ENCODE data around the gene NFIX. TPM values are rescaled to one million over a fixed set of nuclear protein-coding genes. Genes with fewer than 3 reads are reported as not detected.

NFIX gene
- total RNA-seq, 2 experiments from 2014 or later, result 1.2 to 1.5 TPM

DNA sequence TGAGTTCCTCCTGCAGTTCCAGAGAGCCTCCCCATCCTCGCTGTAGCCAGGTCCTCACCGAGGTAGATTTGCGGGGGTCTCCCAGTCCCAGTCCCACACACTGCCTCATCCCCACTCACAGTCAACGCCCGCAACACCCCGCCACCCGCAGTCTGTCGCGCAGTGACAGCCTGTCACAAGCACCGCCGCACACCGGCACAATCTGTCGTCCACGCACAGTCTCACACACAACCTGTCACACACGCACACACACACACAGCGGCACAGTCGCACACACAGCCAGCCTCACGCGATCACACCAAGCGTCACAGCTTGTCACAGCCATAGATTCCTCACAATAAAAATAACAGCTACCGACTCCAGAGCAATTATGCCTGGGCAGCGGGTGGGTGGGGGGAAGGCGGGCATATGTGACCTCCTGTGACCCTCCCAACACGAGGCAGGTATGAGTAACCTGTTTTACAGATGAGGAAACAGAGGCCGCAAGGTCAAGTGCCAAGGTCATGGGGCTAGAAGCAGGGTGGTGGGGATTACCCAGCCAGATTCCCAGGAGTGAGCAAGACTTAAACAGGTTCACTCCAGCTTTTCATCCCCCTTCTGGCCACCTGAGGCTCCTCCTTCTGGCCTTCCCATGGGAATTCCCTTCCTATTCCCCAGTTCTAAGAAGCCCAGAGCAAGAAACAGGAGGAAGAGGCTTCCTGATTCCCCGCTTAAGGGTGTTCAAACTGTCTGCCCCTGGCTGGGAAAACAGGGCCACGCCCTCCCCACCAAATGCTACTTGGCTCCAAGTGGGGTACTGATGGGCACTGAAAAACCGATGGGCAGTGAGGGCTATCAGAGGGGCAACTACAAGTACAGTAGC lies 13.9 kb downstream of the NFIX start:
- CTCF ChIA-PET, result interaction anchor here (0.6 kb wide), 1 partner anchor 95 kb away, joined by 3 read pairs; no protein-coding TSS in a partner anchor
- H3K4me1 Mint-ChIP-seq, result peaks cover 15% of the 10 kb centered on the region
- DNase-seq, result no peak
- peaks cover 3% of the 10 kb centered on the region for H3K36me3 Mint-ChIP-seq (ENCODE audit: low read depth)
- no peak overlapping the region for H3K27ac Mint-ChIP-seq
- POLR2A ChIA-PET, result no interaction called here
- no peaks in the 10 kb centered on the region for H3K9me3 Mint-ChIP-seq
- H3K27me3 Mint-ChIP-seq, result peaks cover 42% of the 10 kb centered on the region
- no peak overlapping the region for H3K4me3 Mint-ChIP-seq

- H3K27ac Mint-ChIP-seq, result no peak overlapping the region
- ChIA-PET CTCF (interaction anchor here (0.6 kb wide), 1 partner anchor 42 kb away, joined by 4 read pairs; no protein-coding TSS in a partner anchor), POLR2A (no interaction called here)
- H3K4me1 Mint-ChIP-seq, result peaks cover 19% of the 10 kb centered on the region
- H3K27me3 Mint-ChIP-seq, result peaks cover 51% of the 10 kb centered on the region
- H3K9me3 Mint-ChIP-seq, result no peaks in the 10 kb centered on the region
- no peak for DNase-seq
- no peak overlapping the region for H3K4me3 Mint-ChIP-seq
- H3K36me3 Mint-ChIP-seq (ENCODE audit: low read depth), result peaks cover 3% of the 10 kb centered on the region
Measured at GRCh38 chr19:13010038-13010991, 15.0 kb downstream of the NFIX start.

DNA sequence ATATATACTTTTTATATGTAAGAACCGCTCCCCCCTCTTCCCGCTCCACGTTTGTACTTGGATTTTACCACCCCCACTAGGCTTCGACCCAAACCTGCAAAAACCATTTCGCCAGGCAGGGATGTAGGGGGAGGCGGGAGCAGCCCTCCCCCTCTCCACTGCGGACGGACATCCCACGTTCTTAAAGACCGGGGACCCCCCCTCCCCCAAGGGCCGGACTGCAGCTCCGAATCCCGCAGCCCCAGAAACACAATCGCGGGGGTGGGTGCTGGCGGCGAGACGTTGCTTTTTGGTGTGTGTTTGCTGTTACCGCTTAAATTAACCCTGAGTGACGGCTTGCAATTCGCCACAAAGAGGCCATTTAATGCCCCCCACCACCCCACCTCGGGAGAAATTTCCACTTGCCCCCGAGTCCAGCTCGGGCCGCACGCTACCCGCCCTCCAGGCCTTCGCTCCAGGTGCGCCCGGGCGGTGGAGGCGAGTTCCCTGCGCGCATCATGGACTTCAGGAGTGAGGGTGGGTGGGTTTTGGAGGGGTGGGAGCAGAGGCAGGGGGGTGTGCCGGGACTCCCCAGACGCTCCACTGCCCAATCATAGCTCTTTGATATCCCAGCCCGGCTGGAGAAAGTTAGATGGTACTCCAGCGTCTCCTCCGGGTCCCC lies 15.8 kb downstream of the NFIX start:
- no peak for DNase-seq
- peaks cover 19% of the 10 kb centered on the region for H3K4me1 Mint-ChIP-seq
- ChIA-PET CTCF (interaction anchor here (0.6 kb wide), 1 partner anchor 43 kb away, joined by 4 read pairs; no protein-coding TSS in a partner anchor), POLR2A (no interaction called here)
- no peak overlapping the region for H3K27ac Mint-ChIP-seq
- H3K36me3 Mint-ChIP-seq (ENCODE audit: low read depth), result peaks cover 3% of the 10 kb centered on the region
- peaks cover 58% of the 10 kb centered on the region for H3K27me3 Mint-ChIP-seq
- no peaks in the 10 kb centered on the region for H3K9me3 Mint-ChIP-seq
- H3K4me3 Mint-ChIP-seq, result no peak overlapping the region

- H3K9me3 Mint-ChIP-seq, result no peaks in the 10 kb centered on the region
- no peak overlapping the region for H3K4me3 Mint-ChIP-seq
- peaks cover 3% of the 10 kb centered on the region for H3K36me3 Mint-ChIP-seq (ENCODE audit: low read depth)
- H3K4me1 Mint-ChIP-seq, result peaks cover 19% of the 10 kb centered on the region
- ChIA-PET POLR2A (no interaction called here), CTCF (no interaction called here)
- H3K27me3 Mint-ChIP-seq, result peaks cover 65% of the 10 kb centered on the region
- DNase-seq, result no peak
- no peak overlapping the region for H3K27ac Mint-ChIP-seq
Measured at GRCh38 chr19:13011653-13012389, 16.5 kb downstream of the NFIX start.

DNA sequence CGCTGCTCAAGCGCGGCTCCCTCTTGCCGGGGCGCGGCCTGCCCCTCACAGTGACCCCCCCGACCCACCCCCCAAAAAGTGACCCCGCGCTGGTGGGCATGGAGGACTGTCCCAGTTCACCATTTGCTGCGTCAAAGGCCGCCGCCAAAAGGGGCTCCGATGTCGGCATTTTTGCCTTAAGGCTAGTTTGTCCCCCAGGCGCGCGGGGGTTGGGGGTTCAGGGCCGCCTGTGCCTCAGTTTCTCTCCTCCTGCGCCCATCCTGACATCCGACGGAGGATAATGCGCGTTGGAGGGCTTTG lies 17.1 kb downstream of the NFIX start:
- peaks cover 3% of the 10 kb centered on the region for H3K36me3 Mint-ChIP-seq (ENCODE audit: low read depth)
- DNase-seq, result no peak
- ChIA-PET POLR2A (no interaction called here), CTCF (no interaction called here)
- H3K4me3 Mint-ChIP-seq, result peak overlapping the region; percentile 62
- peaks cover 70% of the 10 kb centered on the region for H3K27me3 Mint-ChIP-seq
- H3K27ac Mint-ChIP-seq, result no peak overlapping the region
- H3K4me1 Mint-ChIP-seq, result peaks cover 19% of the 10 kb centered on the region
- H3K9me3 Mint-ChIP-seq, result no peaks in the 10 kb centered on the region

- peak; percentile 22 for DNase-seq
- H3K4me3 Mint-ChIP-seq, result peak overlapping the region; percentile 62
- ChIA-PET CTCF (interaction anchor here (0.6 to 2.4 kb wide), 10 partner anchors 9 to 1568 kb away, joined by 3 to 10 read pairs (median 4); no protein-coding TSS in a partner anchor), POLR2A (no interaction called here)
- H3K9me3 Mint-ChIP-seq, result no peaks in the 10 kb centered on the region
- peak overlapping the region; percentile 73 for H3K27ac Mint-ChIP-seq
- peaks cover 19% of the 10 kb centered on the region for H3K4me1 Mint-ChIP-seq
- peaks cover 74% of the 10 kb centered on the region for H3K27me3 Mint-ChIP-seq
- H3K36me3 Mint-ChIP-seq (ENCODE audit: low read depth), result peaks cover 3% of the 10 kb centered on the region
Measured at GRCh38 chr19:13012690-13013608, 17.7 kb downstream of the NFIX start.

GRCh38 chr19:13013649-13014048 lies 18.4 kb downstream of the NFIX start:
- H3K9me3 Mint-ChIP-seq, result no peaks in the 10 kb centered on the region
- ChIA-PET POLR2A (no interaction called here), CTCF (interaction anchor here (0.6 to 2.4 kb wide), 10 partner anchors 10 to 1567 kb away, joined by 3 to 10 read pairs (median 4); no protein-coding TSS in a partner anchor)
- H3K4me3 Mint-ChIP-seq, result peak overlapping the region; percentile 22
- peaks cover 19% of the 10 kb centered on the region for H3K4me1 Mint-ChIP-seq
- H3K27ac Mint-ChIP-seq, result peak overlapping the region; percentile 9
- H3K27me3 Mint-ChIP-seq, result peaks cover 75% of the 10 kb centered on the region
- peaks cover 3% of the 10 kb centered on the region for H3K36me3 Mint-ChIP-seq (ENCODE audit: low read depth)
- no peak for DNase-seq

DNA sequence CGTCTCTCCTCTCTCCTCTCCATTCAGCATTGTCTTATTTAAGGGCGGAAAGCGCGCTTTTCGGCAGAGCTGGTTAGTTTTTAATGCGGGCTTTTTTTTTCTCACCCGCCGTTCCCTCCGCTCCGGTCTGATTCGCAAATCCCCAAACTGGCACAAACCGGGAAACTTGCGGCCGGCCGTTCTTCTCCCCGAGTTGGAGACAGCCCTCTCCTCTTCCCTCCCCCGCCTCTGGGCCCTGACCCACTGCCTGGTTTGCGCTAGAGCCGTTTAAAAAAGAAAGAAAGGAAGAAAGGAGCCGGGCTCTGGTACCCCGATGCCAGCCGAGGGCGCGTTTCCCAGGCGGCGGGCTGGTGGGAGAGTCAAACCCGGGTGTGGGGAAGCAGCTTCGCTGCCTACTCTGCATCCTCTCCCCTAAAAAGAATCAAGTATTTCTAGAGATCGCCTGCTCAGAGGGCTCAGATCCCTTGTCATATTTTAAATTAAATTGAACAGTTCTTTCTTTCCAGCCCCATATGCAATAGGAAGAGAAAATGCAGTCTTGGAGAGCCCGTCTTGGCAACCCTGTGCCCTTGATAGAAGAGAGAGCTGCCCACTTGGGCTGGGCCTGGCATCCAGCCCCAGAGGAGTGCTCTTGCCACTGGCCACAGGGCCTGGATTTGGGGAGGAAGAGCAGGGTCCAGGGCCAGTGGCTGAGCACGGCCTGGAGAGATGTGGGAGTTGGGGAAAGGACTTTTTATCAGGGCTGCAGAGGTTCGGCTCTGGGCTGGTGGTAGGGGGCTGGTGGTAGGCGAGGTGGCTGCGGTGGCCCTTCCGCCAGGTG lies 19.0 kb downstream of the NFIX start:
- Mint-ChIP-seq H3K9me3 (no peaks in the 10 kb centered on the region), H3K27me3 (peaks cover 72% of the 10 kb centered on the region), H3K4me1 (peaks cover 19% of the 10 kb centered on the region), H3K36me3 (ENCODE audit: low read depth) (peaks cover 3% of the 10 kb centered on the region), H3K27ac (no peak overlapping the region), H3K4me3 (peak overlapping the region; percentile 22)
- CTCF ChIA-PET, result interaction anchor here (1.0 to 2.4 kb wide), 7 partner anchors 10 to 80 kb away, joined by 3 to 10 read pairs (median 4); no protein-coding TSS in a partner anchor
- no peak for DNase-seq
- POLR2A ChIA-PET, result no interaction called here

DNA sequence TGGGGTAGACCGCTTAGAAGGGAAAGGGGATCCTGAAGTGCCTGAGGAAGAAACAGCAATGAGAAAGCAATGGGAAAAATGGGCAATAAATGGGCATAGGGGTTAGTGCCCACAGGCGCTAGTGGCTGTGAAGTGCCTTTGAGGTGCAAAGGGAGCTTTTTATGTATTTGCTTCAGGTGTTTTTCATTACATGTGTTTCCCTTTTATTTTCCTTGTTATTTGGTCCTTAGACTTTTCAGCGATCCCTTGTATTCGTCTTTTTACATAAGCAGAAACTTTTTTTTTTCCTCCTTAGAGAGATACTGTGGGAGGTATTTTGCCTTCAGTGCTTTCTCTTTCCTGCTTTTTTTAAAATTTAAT lies 19.6 kb downstream of the NFIX start:
- H3K27ac Mint-ChIP-seq, result no peak overlapping the region
- H3K9me3 Mint-ChIP-seq, result no peaks in the 10 kb centered on the region
- H3K27me3 Mint-ChIP-seq, result peaks cover 71% of the 10 kb centered on the region
- ChIA-PET POLR2A (no interaction called here), CTCF (interaction anchor here (2.4 kb wide), 1 partner anchor 49 kb away, joined by 9 read pairs; no protein-coding TSS in a partner anchor)
- DNase-seq, result no peak
- no peak overlapping the region for H3K4me3 Mint-ChIP-seq
- peaks cover 19% of the 10 kb centered on the region for H3K4me1 Mint-ChIP-seq
- H3K36me3 Mint-ChIP-seq (ENCODE audit: low read depth), result peaks cover 3% of the 10 kb centered on the region

DNA sequence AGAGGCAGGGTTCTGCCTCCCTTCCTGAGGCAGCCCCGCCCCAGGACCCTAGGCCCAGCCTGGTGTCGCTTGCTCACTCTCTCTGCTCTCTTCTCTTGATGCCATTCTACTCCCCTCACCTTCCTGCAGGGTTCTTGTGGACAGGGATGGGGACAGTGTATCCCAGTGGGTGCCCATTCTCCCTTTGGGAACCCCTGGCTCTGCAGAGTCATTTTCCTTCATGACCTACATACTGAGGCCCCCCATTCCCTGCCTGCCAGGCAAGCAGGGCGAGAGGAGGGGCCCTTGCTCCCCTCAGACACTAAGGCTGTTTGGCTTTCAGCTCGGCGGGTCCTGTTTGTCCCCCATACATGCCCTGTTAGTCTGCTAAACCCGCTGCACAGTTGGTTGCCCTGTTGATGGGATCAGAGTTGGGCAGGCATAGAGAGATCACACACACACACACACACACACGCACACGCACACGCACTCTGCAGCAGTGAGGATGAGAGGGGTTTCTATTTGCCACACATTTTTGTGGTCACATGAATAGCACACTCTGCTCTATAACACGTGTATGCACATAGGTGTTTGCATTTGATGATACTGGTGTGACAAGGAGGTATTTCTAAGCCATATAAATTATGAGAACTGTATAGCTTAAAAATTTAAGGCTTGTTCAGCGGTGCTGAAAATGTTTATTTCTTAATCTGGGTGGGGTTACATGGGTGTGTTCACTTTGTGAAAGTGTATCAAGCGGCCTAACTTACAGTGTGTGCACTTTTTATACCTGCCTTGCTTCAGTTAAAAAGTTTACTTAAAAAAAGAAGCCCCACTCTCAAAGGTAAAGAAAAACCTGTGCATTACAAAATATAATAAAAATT lies 20.3 kb downstream of the NFIX start:
- Mint-ChIP-seq H3K27me3 (peaks cover 69% of the 10 kb centered on the region), H3K4me1 (peaks cover 19% of the 10 kb centered on the region), H3K36me3 (ENCODE audit: low read depth) (peaks cover 3% of the 10 kb centered on the region), H3K9me3 (no peaks in the 10 kb centered on the region), H3K27ac (no peak overlapping the region), H3K4me3 (no peak overlapping the region)
- ChIA-PET POLR2A (no interaction called here), CTCF (interaction anchor here (1.6 to 2.4 kb wide), 2 partner anchors 18 to 50 kb away, joined by 3 to 9 read pairs; no protein-coding TSS in a partner anchor)
- no peak for DNase-seq

Data from activated CD4-positive, alpha-beta T cell treated with anti-CD3 and anti-CD28 coated beads, Interleukin-2, amount 10 ng/mL, durations not matched to agents 7 days and 5 days (primary cell).